Epithelial cell of proximal tubule (primary cell): ENCODE results near the gene UBE2Z. TPM values are rescaled to one million over a fixed set of nuclear protein-coding genes. Genes with fewer than 3 reads are reported as not detected.

Experiments
- DNase-seq: peaks from one replicate; pipeline ENCODE4 v3.0.0-alpha.2; 2011; ENCODE audit warnings: low read depth
- H3K4me3 ChIP-seq: 2 replicates; pipeline ENCODE4 v1.5.1; 2011; ENCODE audit warnings: low read depth, mild to moderate bottlenecking, low read length
- total RNA-seq: library from RNA; depleted of rRNA; stranded (reverse); fragments of >200 nt; gene quantifications from 2 replicates; pipeline ENCODE4 v1.2.3, GENCODE V29; 2015
- TF ChIP-seq, protein P1 (sequence below): conservative IDR thresholded peaks from 2 replicates; pipeline ENCODE4 v1.5.1; 2012; ENCODE audit warnings: low read depth, mild to moderate bottlenecking, low read length

UBE2Z gene
- total RNA-seq, 1 donor from 2014 or later, result 78.9 TPM

DNA sequence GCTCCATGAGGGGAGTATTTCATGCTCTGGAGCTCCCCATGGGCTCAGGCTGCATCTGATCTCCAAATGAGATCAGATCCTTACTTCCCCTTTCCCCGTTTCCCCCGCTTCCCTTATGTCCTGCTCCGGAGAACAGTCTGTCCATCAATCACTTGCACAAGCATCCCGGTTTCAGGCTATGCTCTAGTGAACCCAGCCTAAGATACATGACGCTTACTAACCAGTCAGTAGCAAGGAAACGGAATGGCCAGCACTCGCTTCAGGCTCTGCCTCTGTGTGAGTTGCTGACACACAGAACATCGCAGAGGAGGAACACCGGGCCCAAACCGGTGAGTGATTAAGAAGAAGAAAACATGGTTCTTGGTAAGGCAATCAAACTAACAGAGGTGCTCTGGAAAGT lies 25.0 kb upstream of the UBE2Z start:
- peak; percentile 64 for DNase-seq

GRCh38 chr17:48890086-48890485 lies 18.1 kb upstream of the UBE2Z start:
- no peak overlapping the region for H3K4me3 ChIP-seq
- DNase-seq, result no peak
- TF ChIP-seq, protein P1, sequence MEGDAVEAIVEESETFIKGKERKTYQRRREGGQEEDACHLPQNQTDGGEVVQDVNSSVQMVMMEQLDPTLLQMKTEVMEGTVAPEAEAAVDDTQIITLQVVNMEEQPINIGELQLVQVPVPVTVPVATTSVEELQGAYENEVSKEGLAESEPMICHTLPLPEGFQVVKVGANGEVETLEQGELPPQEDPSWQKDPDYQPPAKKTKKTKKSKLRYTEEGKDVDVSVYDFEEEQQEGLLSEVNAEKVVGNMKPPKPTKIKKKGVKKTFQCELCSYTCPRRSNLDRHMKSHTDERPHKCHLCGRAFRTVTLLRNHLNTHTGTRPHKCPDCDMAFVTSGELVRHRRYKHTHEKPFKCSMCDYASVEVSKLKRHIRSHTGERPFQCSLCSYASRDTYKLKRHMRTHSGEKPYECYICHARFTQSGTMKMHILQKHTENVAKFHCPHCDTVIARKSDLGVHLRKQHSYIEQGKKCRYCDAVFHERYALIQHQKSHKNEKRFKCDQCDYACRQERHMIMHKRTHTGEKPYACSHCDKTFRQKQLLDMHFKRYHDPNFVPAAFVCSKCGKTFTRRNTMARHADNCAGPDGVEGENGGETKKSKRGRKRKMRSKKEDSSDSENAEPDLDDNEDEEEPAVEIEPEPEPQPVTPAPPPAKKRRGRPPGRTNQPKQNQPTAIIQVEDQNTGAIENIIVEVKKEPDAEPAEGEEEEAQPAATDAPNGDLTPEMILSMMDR, result no peak

More for the DNA sequence above, 25.0 kb upstream of the UBE2Z start:
- TF ChIP-seq, protein P1, result no peak
- no peak overlapping the region for H3K4me3 ChIP-seq

DNA sequence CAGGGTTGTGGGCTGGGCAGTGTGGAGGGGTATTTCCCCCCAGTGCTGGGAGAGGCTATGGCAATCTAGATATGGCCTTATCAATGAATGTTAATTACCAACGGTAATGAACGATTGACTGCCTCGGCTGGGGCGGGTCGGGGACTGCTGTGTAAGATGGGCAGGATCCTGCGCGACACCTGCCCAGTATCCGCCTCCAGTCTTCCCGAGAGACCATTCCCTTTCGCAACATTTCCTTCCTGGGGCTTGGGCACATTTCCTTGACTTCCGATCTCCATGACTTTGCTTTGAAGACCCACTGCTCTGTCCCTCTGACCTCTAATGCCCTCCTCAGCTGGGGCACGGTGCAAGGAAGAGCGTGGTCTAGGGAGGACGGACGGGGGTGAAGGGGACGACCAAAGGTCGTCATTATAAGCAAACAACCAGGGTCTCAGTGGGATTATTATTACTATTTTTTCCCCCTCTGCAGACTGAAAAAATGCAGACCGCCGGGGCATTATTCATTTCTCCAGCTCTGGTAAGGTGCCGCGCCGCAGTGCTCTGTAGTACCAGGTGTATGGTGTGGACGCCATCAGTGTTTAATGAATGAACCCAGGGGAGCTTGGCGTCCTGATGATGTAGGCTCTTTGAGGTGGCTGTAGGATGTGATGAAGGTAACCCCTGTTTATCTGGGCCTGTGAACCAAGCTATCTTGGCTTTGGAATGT lies 15.1 kb upstream of the UBE2Z start:
- no peak for DNase-seq
- TF ChIP-seq, protein P1, result no peak
- peak overlapping the region; percentile 95 for H3K4me3 ChIP-seq

DNA sequence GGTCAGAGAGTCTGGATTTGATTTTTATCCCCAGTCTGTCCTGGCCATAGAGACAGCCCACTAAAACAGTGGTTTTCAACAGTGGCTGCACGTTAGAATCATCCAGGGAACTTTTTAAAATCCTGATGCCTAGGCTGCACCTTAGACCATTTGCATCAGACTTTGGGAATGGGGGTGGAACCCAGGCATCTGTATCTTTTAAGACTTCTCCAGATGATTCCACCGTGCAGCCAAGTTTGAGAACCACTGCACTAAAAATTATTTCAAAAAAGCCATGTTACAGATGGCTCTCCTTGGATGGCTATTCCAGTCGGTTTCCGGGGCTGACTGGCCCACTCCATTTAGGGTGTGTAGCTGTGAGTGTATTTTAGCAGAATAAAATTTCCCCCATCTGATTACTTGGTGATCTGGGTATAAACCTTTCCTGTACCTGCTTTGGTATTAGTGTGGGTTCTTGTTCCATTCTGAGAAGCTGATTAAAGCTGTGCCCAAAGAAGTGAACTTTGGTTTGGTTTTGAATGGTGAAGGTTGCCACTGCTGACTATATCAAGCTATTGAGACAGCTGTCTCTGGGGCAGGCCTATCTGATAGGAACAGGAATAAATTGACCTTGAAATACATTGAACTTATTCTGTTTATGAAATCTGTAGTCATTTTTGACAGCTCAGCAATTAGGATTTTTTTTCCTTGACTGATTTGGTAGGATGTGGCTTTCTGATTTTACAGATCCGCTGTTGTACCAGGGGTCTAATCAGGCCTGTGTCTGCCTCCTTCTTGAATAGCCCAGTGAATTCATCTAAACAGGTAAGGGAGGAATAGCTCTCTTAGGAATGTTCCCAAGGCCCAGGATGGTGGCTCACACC lies 14.3 kb upstream of the UBE2Z start:
- no peak for DNase-seq
- TF ChIP-seq, protein P1, result no peak
- peak overlapping the region; percentile 95 for H3K4me3 ChIP-seq

- no peak overlapping the region for H3K4me3 ChIP-seq
- TF ChIP-seq, protein P1, result no peak
- DNase-seq, result no peak
These were observed 13.3 kb upstream of the UBE2Z start for GRCh38 chr17:48894886-48895285.

DNA sequence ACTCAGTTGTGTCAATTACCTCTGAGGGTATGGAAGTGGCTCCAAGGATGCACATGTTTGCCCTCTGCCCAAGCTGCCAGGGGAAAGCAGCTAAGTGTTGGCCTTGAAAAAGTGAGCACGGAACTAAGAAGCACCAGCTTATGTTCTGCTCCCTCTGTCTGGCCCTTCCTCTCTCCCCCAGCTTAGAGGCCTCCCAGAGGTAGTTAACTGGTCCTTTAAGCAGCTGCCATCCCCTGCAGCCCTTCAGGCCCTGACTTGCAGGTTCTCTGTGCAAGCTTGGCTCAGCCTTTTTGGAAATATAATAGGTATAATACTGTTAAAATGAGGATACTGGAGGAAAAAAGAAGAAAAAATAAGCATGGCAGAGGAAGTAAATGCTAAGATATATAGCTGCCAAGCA lies 7.0 kb upstream of the UBE2Z start:
- DNase-seq, result no peak
- TF ChIP-seq, protein P1, result no peak
- H3K4me3 ChIP-seq, result no peak overlapping the region

DNA sequence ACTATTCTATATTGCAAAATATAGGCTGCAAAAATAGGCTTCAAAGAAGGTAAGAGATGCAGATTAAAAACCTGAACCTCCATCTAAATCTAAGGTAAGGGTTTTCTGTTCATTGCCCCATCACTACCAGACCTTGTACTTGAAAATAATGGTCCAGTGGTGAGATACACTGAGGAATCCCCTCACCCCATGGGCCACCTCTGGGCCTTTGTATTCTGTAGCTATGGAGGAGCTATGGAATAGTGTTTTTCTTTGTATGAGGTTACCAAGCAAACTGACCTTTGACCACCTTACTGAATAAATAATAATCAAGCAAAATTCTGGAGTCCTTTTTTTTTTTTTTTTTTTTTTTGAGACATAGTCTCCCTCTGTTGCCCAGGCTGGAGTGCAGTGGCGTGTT lies 4.8 kb upstream of the UBE2Z start:
- DNase-seq, result no peak
- TF ChIP-seq, protein P1, result no peak

More for the DNA sequence above, 4.8 kb upstream of the UBE2Z start:
- no peak overlapping the region for H3K4me3 ChIP-seq
